Stimulated activated naive CD4-positive, alpha-beta T cell treated with Interleukin-2 at 50 U/mL for 16 hours (primary cell): Measurements from ENCODE around the gene COL17A1.

Experiments
- DNase-seq: peaks from one replicate; lab custom pipeline; 2025; lab: John Stamatoyannopoulos, UW

Gene COL17A1

GRCh38 chr10:104049504-104050250, 36.0 kb downstream of the COL17A1 start:
- no peak for DNase-seq

DNA sequence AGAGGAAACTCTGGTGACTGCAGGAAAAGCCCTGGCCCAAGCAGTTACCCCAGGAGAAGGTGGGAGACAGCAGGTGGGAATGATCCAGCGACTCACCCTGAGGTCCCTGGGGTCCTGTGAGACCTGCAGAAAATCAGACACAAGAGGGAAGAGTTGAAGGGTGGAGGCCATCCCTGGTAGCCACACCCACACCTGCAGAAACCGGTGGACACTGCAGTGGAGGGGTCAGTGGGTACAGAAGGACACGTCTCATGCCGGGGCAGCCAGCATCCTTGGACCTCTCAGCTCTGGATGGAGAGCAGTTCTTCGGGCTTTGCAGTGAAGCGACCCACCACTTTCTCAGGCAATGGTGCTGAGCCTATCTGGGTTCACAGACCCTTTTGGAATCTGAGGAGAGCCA, 39.0 kb downstream of the COL17A1 start:
- no peak for DNase-seq

DNA sequence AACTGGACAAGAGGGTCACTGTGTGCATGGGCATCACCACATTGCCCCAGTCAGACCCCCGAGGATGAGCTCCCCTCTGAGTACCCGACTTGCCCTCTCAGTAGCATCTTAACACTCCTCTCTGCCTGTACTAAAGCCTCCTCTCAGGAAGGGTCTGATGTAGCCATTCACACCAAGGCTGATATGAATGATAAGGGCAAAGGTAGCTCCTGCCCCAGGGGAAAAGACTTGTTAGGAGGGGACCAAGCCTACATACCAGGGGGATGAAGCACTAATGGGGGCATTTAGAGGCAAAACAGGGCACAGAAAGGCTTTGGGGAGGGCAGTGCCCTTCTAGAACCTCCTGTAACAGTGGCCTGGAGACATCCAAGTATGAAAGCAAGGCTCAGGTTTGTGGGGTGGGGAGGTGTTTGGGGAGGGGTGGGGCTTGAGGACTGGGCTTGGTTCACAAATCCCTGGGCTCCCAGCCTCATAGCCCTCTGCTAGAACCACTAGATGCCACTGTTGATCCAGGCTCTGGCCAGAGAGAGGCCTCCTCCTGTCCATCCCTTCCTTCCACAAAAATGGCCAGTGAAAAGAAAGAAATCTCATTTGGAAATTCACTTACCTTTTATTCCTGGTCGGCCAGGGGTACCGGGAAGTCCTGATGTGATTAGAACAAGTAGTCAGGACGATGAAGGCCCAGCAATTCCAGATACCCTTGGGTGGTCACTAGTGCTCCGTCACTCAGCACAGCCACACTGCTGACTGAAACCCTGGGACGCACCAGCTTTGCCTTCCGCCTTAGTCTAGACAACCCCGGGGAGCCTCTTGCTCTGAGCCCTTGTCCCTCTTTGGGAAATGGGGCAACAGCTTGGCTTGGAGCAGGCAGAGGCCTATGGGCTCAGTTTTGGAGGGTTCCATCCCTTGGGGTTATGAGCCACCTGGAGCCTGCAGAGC, 40.3 kb downstream of the COL17A1 start:
- DNase-seq, result no peak

GRCh38 chr10:104043854-104044253, 41.8 kb downstream of the COL17A1 start:
- no peak for DNase-seq

GRCh38 chr10:104043185-104043830, 42.4 kb downstream of the COL17A1 start:
- DNase-seq, result no peak

DNA sequence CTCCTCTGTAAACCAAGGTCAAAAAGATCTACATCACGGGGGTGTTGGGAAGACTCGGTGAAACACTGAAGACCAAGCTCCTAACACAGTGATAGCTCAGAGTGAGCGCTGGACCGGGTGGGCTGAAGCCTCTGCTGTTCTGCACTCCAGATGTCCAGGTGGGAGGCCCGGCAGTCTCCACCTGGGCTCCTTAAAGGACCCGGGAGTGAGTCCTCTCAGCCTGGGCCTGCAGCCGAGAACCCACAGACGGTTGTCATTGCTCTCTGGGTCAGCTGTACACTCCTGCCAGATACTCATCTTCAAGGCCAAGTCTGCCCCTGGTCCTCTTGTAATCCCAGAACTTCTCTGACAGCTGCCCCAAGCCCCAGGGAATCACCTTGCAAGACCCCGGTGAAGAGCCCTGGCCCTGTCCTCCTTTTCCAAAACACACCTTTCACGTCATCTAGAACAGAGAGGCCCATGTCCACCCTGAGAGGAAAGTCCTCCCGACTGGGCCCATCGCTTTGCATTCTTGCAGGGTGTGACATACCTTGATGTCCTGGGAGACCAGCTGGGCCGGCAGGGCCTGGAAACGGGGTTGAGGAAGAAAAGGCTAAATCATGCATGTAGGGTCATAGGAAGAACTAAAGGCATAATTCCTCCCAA, 43.7 kb downstream of the COL17A1 start:
- no peak for DNase-seq

DNA sequence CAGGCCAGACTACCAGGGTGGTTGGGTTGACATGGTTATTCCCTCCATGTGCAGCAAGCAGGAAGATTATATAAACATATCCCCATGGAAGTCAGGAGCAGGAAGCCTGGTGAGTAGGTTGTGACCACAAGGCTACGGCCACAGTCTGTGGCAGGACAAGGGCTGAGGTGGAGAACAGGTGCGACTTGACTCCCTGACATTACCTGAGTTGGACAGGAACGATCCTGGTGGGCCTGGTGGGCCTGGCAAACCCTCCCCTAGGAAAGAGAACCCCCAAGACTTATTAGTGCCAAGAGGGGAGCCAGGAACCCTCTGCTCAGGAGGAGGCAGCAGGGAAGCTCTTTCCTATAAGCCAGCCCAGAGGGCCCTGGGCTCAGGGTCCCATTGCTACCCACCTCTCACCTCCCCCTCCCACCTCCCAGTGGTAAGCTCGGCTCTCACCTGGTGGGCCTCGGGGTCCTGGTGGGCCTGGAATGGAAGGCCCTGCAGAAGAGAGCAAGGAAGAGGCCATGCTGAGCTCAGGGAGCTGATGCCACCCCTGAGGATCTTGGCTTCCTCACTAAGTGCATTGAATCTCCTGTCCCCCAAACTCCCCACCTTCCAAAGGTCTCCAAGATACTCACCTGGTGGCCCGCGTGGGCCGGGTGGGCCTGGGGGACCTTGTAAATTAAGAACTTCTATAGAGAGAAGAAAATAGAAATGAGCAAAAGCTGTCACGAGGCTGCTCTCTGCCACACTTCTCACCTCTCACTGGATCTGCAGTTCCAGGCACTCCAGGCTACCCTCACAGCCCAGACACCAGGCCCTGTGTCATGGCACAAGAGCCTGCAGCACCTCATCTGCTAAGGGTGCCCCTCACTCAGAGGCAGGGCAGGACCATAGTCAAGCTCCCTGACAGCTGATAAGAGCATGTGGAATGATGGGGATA, 44.6 kb downstream of the COL17A1 start:
- no peak for DNase-seq

DNA sequence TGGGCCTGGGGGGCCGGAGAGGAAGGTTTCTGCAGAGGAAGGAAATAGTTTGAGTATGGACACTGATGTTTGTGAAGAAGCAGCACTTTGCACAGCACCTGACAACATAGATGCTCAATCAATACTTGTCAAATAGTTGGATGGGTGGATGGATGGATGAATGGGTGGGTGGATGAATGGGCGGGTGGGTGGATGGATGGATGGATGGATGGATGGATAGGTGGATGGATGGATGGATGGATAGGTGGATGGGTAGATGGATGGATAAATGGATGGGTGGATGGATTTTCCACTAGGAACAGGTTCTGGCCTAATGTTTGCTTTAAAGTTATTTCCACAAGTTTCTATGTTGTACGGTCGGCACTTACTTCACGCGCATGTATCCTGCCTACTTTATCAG, 45.3 kb downstream of the COL17A1 start:
- DNase-seq, result no peak

- DNase-seq, result no peak
These were observed 46.5 kb downstream of the COL17A1 start for GRCh38 chr10:104038958-104039752.

DNA sequence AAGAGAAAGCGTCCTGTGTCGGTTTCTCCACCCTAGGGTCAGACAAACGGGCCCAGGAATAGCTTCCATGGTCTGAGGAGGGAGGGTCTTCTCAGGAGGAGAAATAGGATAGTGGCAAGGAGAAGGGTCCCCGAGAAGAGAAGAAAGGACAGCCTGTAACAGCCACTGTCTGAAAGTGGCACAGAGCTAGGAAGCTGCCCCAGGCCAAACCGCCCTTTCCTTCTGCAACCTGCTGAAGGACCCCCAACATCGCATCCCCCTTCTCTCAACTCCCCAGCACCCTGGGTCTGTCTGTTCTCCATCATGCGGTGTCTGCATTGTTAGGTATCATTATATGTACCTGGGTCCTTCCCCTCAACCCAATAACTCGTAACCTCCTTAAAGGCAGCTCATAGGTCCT, 47.1 kb downstream of the COL17A1 start:
- DNase-seq, result no peak

- DNase-seq, result no peak
These were observed 48.3 kb downstream of the COL17A1 start for GRCh38 chr10:104037261-104037951.

GRCh38 chr10:104036518-104037260, 49.0 kb downstream of the COL17A1 start:
- DNase-seq, result no peak

GRCh38 chr10:104036069-104036384, 49.7 kb downstream of the COL17A1 start:
- no peak for DNase-seq

DNA sequence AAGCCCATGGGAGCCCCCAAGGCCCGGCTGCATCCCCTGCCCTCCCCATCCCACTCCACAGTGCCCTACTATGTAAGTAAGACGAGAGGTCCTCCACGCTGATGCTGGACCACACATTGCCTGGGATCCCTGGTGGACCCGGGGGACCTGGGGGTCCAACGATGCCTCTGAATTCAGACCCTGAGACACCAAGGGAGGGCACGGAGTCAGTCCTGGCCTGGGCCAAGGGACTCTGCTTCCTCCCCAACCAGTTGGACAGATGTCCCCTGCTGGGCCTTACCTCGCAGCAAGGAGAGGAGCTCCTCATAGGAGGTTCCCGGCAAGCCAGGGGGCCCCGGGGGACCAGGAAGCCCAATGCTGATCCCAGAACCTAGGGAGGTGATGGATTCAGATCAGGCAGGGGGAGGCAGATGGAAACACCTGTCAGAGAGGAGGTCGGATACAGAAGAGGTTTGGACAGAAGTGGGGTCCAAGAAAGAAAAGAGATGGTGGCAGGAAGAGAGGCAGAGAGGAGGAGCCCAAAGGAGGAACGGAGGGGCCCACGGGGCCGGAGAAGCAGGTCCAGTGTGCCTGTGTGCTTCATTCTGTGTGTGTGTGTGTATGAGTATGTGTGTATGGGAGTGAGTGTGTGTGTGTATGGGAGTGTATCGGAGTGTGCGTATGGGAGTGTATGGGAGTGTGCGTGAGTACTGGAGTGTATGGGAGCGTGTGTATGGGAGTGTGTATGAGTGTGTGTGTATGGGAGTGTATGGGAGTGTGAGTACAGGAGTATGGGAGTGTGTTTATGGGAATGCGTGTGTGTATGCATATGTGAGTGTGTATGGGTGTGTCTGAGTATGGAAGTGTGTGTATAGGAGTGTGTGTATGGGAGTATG, 50.2 kb downstream of the COL17A1 start:
- DNase-seq, result no peak

GRCh38 chr10:104034401-104035193, 51.1 kb downstream of the COL17A1 start:
- no peak for DNase-seq

DNA sequence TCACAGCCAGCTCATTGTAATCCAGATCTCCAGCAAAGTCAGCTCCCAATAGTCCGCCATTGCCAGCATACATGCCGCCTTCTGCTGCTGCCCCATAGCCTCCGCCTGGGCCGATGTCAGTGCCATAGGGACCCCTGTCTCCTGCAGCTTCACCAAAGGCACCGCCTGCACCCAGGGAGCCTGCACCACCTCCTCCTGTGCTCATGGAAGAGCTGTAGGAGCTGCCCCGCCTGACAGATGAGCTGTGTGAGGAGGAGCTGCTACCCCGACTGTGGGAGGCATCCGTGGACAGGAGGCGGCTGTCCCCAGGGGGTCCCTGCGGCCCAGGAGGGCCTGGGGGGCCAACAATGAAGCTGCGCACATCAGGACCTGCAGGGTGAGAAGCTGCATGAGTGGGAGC, 51.7 kb downstream of the COL17A1 start:
- DNase-seq, result no peak

DNA sequence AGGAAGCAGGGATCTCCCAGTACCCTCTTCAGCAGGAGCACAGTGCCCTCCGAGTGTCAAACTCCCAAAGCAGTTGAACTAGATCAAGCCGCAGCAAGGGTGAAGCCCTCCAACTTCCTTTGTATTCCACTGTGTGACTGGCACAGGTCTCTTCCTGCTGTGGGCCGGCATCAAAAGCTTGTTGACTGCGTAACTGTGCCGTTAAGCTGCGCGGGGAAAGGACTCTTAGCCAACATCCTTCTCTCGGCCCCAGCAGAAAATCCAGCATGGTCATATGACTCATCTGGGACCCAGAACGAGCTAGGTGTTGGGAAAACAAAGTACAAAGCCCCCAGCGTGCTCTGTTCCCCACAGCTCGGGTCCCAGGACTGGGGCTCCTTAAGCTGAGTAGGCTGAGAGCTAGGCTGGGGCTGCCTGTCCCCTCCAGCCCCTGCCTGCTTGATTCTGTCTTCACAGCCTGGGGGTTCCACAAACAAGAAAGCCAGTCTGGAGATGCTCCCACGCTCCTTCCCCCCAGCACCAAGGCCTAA, 52.2 kb downstream of the COL17A1 start:
- no peak for DNase-seq
